Subcutaneous adipose tissue (tissue), 4 donors: ENCODE results near the gene ZBED3. TPM values are rescaled to one million over a fixed set of nuclear protein-coding genes. Genes with fewer than 3 reads are reported as not detected.

Experiments
- CTCF ChIP-seq: fragments of 450-650 bp; IDR thresholded peaks from one replicate; pipeline ENCODE4 v1.5.1; 2016; ENCODE audit warnings: low read depth, mild to moderate bottlenecking, control low read depth, antibody characterized with exemption, moderate library complexity
- total RNA-seq, 4 donors: library from RNA; depleted of rRNA; stranded (reverse); fragments of >200 nt; gene quantifications; one replicate each; pipeline ENCODE4 v1.1.0, GENCODE V29; 2016

The ZBED3 gene
- 100 to 1,000 TPM in 1 of 4 donors, 10 to 100 TPM in 3; 17.1 to 117 (median 28.3) TPM for total RNA-seq

DNA sequence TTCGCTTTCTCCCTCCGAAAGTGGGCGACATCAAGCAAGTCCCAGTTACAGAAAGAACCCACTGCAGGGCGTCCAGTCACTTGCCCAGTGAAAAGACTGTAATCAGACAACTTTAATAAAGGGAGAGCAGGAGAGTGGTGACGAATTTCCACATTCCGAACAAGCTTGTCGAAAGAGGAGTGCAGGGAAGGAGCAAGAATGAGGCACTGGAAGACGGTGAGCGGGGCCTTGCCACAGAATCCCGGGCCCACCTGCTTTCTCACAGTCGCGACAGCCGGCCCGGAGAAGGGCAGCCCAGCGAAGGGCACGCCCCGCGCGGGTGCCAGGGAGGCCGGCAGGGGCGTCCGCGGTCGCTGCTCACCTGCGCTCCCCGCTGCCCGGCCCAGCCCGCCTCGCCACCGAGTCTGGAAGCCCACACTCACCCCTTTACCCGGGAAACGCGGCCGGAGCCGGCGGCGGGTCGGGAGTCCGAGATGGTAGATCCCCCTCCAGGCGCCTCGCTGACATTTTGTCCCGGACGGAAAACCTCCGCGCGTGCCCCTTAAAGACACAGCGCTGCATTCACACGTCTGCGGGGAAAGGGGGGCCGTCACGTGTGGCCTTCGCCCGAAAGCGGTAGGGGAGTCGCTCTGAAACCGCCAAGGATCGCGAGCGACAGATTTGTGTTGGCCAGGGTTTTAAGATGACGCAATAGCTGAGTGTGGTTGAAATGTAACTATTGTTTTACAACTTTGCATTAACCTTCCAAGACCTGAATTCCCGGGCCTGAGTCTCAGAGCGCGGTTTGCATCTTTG lies at the start of gene ZBED3:
Gene ZBED3 (minus strand): TSS at position 597 of the 795 bp plus-strand sequence. CDS start 9,407 bp downstream, outside the sequence.
- no peak for TF ChIP-seq CTCF

DNA sequence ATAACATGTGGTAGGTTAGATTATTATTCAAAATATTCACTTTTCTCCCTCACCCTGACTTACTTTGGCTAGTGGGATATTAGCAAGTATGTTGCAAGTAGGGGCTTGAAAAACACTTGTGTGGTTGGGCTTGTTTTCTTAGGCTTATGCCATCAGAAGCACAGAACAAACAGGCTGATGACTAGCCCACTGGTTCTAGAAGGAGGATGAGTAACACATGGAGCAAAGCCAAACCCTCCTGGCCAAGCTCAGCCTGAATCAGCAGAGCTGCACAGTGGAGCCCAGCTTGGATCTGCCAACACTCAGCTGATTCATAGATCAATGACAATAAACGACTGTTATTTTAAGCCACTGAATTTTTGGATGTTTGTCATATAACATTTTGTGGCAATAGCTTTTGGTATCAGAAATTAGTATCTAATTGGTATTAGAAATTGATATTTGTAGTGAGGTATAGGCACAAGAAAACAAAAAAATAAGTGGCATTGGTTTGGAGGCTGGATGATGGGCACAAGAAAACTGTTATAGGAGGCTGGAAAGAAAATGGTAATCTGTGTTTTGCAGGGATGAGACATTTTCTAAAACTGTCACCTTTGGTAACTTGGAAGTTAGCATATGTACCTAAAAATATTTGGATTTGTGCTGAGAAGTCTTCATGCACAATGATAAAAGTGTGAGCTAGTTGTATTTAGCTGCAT lies 46.1 kb upstream of the ZBED3 start:
- no peak for TF ChIP-seq CTCF

- TF ChIP-seq CTCF, result no peak
Measured at GRCh38 chr5:77131361-77131760, 44.3 kb upstream of the ZBED3 start.

GRCh38 chr5:77129391-77129990 lies 42.4 kb upstream of the ZBED3 start:
- no peak for TF ChIP-seq CTCF

DNA sequence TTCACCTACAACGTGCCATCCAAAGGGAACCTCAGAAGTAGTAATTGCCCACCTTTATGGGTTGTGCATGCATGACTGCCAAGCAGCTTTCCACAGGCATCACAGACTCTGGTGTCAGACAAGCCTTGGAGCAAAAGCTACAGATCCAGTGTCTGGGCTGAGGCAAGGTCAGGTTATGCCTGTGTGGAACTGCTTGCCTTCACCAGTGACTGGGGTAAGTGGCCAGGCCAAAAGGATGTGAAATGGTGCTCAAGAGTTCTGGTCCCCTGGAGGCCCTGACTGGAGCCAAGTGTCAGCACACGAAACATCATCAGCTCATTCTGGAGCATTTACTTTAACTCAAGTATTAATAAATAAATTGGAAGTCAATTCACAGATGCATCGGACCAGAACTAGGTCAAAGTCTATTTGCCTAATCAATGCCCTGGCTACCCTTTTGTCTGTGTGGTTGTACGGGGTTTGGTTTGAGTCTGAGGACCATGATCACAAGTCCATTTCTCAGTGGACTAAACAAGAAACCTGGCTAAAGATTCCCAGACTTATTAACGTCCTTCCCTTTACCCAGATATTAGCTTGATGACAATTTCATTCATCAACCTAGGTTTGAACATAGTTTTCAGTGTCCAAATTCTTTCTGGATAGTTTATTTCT lies 41.5 kb upstream of the ZBED3 start:
- TF ChIP-seq CTCF, result no peak

GRCh38 chr5:77123057-77123456 lies 36.0 kb upstream of the ZBED3 start:
- no peak for TF ChIP-seq CTCF
